WTC11 (cell line): ENCODE results near the gene MIEF1. TPM values are rescaled to one million over a fixed set of nuclear protein-coding genes. Genes with fewer than 3 reads are reported as not detected.
A peak's percentile ranks its signal among the peaks of the same experiment; 100 is the strongest.

ENCODE experiments used
- ARID4B ChIP-seq: sonication (generic); formaldehyde crosslinking; IDR thresholded peaks from 2 replicates; pipeline ENCODE4 v1.8.0; 2023; ENCODE audit warnings: missing genetic modification reagents, mild to moderate bottlenecking, borderline replicate concordance
- CREM ChIP-seq: sonication (generic); formaldehyde crosslinking; IDR thresholded peaks from 2 replicates; pipeline ENCODE4 v1.8.1; 2022; ENCODE audit warnings: mild to moderate bottlenecking, missing genetic modification reagents, moderate library complexity
- E2F4 ChIP-seq: sonication (generic); formaldehyde crosslinking; IDR thresholded peaks from 2 replicates; pipeline ENCODE4 v1.8.1; 2022; ENCODE audit warnings: low read depth, mild to moderate bottlenecking, moderate library complexity, missing genetic modification reagents, borderline replicate concordance
- ERG ChIP-seq: fragments of 250-450 bp; sonication (Bioruptor Pico); IDR thresholded peaks from 2 replicates; pipeline ENCODE4 v1.8.0; 2021; ENCODE audit warnings: mild to moderate bottlenecking
- ESRRA ChIP-seq: sonication (generic); formaldehyde crosslinking; IDR thresholded peaks from 2 replicates; pipeline ENCODE4 v1.8.1; 2022; ENCODE audit warnings: mild to moderate bottlenecking, missing genetic modification reagents, borderline replicate concordance
- GABPB1 ChIP-seq: sonication (generic); formaldehyde crosslinking; IDR thresholded peaks from 2 replicates; pipeline ENCODE4 v1.8.1; 2023; ENCODE audit warnings: mild to moderate bottlenecking, missing genetic modification reagents
- HMGA2 ChIP-seq: fragments of 250-450 bp; sonication (Bioruptor Pico); IDR thresholded peaks from 2 replicates; pipeline ENCODE4 v1.4.0; 2021; ENCODE audit warnings: mild to moderate bottlenecking, moderate library complexity
- MLX ChIP-seq: sonication (generic); formaldehyde crosslinking; IDR thresholded peaks from 2 replicates; pipeline ENCODE4 v1.8.1; 2023; ENCODE audit warnings: mild to moderate bottlenecking, missing genetic modification reagents, moderate library complexity
- NR1H2 ChIP-seq: sonication (generic); formaldehyde crosslinking; IDR thresholded peaks from 2 replicates; pipeline ENCODE4 v1.9.0; 2021; ENCODE audit warnings: mild to moderate bottlenecking, moderate library complexity, missing genetic modification reagents
- OVOL2 ChIP-seq: fragments of 250-450 bp; sonication (Bioruptor Pico); IDR thresholded peaks from 2 replicates; pipeline ENCODE4 v1.9.0; 2021; ENCODE audit warnings: mild to moderate bottlenecking, borderline replicate concordance
- PRDM15 ChIP-seq: sonication (generic); formaldehyde crosslinking; IDR thresholded peaks from 2 replicates; pipeline ENCODE4 v1.8.0; 2022; ENCODE audit warnings: missing genetic modification reagents
- PREB ChIP-seq: sonication (generic); formaldehyde crosslinking; IDR thresholded peaks from 2 replicates; pipeline ENCODE4 v1.8.1; 2022; ENCODE audit warnings: mild to moderate bottlenecking, missing genetic modification reagents, moderate library complexity, borderline replicate concordance
- SMAD4 ChIP-seq: sonication (generic); formaldehyde crosslinking; IDR thresholded peaks from 2 replicates; pipeline ENCODE4 v1.8.0; 2022; ENCODE audit warnings: mild to moderate bottlenecking, missing genetic modification reagents
- SP1 ChIP-seq: sonication (generic); formaldehyde crosslinking; conservative IDR thresholded peaks from 2 replicates; pipeline ENCODE4 v1.8.1; 2022; ENCODE audit warnings: missing genetic modification reagents
- ZBTB43 ChIP-seq: sonication (generic); formaldehyde crosslinking; IDR thresholded peaks from 2 replicates; pipeline ENCODE4 v1.8.1; 2023; ENCODE audit warnings: mild to moderate bottlenecking, missing genetic modification reagents
- ZNF512 ChIP-seq: sonication (generic); formaldehyde crosslinking; IDR thresholded peaks from 2 replicates; pipeline ENCODE4 v1.8.1; 2022; ENCODE audit warnings: missing genetic modification reagents, borderline replicate concordance
- ZNF671 ChIP-seq: fragments of 250-450 bp; sonication (Bioruptor Pico); IDR thresholded peaks from 2 replicates; pipeline ENCODE4 v1.8.0; 2021; ENCODE audit warnings: mild to moderate bottlenecking
- ZSCAN18 ChIP-seq: fragments of 250-450 bp; sonication (Bioruptor Pico); IDR thresholded peaks from 2 replicates; pipeline ENCODE4 v2.1.2; 2022; ENCODE audit warnings: mild to moderate bottlenecking, moderate library complexity
- total RNA-seq: library from RNA; stranded (reverse); gene quantifications from 3 replicates; pipeline ENCODE4 v1.2.3, GENCODE V29; 2021

Gene MIEF1
- total RNA-seq, 1 experiment from 2014 or later = 38.7 TPM

GRCh38 chr22:39545386-39546365, 43.6 kb downstream of the MIEF1 start (continued):
- TF ChIP-seq PRDM15 (CRISPR knock-in tag) = no peak; the same call in 1 of the 2 replicates
- peak; percentile 95 for TF ChIP-seq ZBTB43 (CRISPR knock-in tag)
- TF ChIP-seq MLX (CRISPR knock-in tag) = no peak
- TF ChIP-seq ESRRA = no peak; the same call in 1 of the 2 replicates
- no peak for TF ChIP-seq ZNF671 (CRISPR knock-in tag)
- TF ChIP-seq SP1 (CRISPR knock-in tag) = peak; percentile 56
- TF ChIP-seq E2F4 (CRISPR knock-in tag) = peak; percentile 89
- TF ChIP-seq PREB = peak; percentile 94; the same call in 1 of the 2 replicates
- no peak for TF ChIP-seq HMGA2 (CRISPR knock-in tag)
- TF ChIP-seq ZNF512 (CRISPR knock-in tag) = peak; percentile 68; the same call in 1 of the 2 replicates
- TF ChIP-seq SMAD4 = peak; percentile 95
- TF ChIP-seq GABPB1 (CRISPR knock-in tag) = peak; percentile 51; the same call in 1 of the 2 replicates
- peak; percentile 99 for TF ChIP-seq ARID4B
- no peak for TF ChIP-seq ZSCAN18
- TF ChIP-seq OVOL2 (CRISPR knock-in tag) = no peak
- peak; percentile 72; the same call in 1 of the 2 replicates for TF ChIP-seq NR1H2 (CRISPR knock-in tag)
- TF ChIP-seq CREM (CRISPR knock-in tag) = no peak
- no peak for TF ChIP-seq ERG (CRISPR knock-in tag)
